ENCODE measurements around the gene FANCC.

The FANCC gene

GRCh38 chr9:95085036-95085770 lies 232.3 kb downstream of the FANCC start:
- DNase-seq (ENCODE audit: low read depth), result no peak

- DNase-seq (ENCODE audit: low read depth), result no peak
These were observed 233.1 kb downstream of the FANCC start for GRCh38 chr9:95084254-95084934.

GRCh38 chr9:95083086-95083768 lies 234.3 kb downstream of the FANCC start:
- no peak for DNase-seq (ENCODE audit: low read depth)

GRCh38 chr9:95082401-95083084 lies 235.0 kb downstream of the FANCC start:
- no peak for DNase-seq (ENCODE audit: low read depth)

- DNase-seq (ENCODE audit: low read depth), result no peak
These were observed 235.5 kb downstream of the FANCC start for GRCh38 chr9:95081998-95082397.

- no peak for DNase-seq (ENCODE audit: low read depth)
These were observed 236.4 kb downstream of the FANCC start for GRCh38 chr9:95080961-95081647.

- DNase-seq (ENCODE audit: low read depth), result no peak
These were observed 238.0 kb downstream of the FANCC start for GRCh38 chr9:95079461-95079860.

- DNase-seq (ENCODE audit: low read depth), result no peak
These were observed 238.6 kb downstream of the FANCC start for GRCh38 chr9:95078939-95079338.

GRCh38 chr9:95078511-95078910 lies 239.0 kb downstream of the FANCC start:
- no peak for DNase-seq (ENCODE audit: low read depth)

GRCh38 chr9:95077766-95078370 lies 239.6 kb downstream of the FANCC start:
- no peak for DNase-seq (ENCODE audit: low read depth)

- DNase-seq (ENCODE audit: low read depth), result no peak
These were observed 240.3 kb downstream of the FANCC start for GRCh38 chr9:95077053-95077765.

GRCh38 chr9:95076696-95077052 lies 240.8 kb downstream of the FANCC start:
- DNase-seq (ENCODE audit: low read depth), result no peak

GRCh38 chr9:95075700-95076099 lies 241.8 kb downstream of the FANCC start:
- DNase-seq (ENCODE audit: low read depth), result no peak

- no peak for DNase-seq (ENCODE audit: low read depth)
These were observed 242.9 kb downstream of the FANCC start for GRCh38 chr9:95074632-95075031.

GRCh38 chr9:95073918-95074317 lies 243.6 kb downstream of the FANCC start:
- no peak for DNase-seq (ENCODE audit: low read depth)

GRCh38 chr9:95073042-95073607 lies 244.4 kb downstream of the FANCC start:
- DNase-seq (ENCODE audit: low read depth), result no peak

GRCh38 chr9:95071925-95072324 lies 245.6 kb downstream of the FANCC start:
- DNase-seq (ENCODE audit: low read depth), result no peak

- DNase-seq (ENCODE audit: low read depth), result no peak
These were observed 246.1 kb downstream of the FANCC start for GRCh38 chr9:95071450-95071849.

GRCh38 chr9:95070549-95071021 lies 246.9 kb downstream of the FANCC start:
- no peak for DNase-seq (ENCODE audit: low read depth)

- DNase-seq (ENCODE audit: low read depth), result no peak
These were observed 249.6 kb downstream of the FANCC start for GRCh38 chr9:95067897-95068296.
